Pancreas (tissue), 10 donors: ENCODE results near the gene PIGP. TPM values are rescaled to one million over a fixed set of nuclear protein-coding genes. Genes with fewer than 3 reads are reported as not detected.
"Not testable (repeated sequence)": the region's sequence is repeated elsewhere in the genome, so short reads cannot be mapped to it uniquely, and the experiment has no call there.

Experiments used
- ATAC-seq, 4 donors: fragments of 200-7000 bp; cut with Tn5 transposase; one replicate each; pipeline versions ENCODE4 v1.8.0 to v1.9.1; 2020; ENCODE audit warnings: mild to moderate bottlenecking in 4 of 4, moderate library complexity in 4 of 4
- DNase-seq, 6 donors: peaks; one replicate each; pipeline ENCODE4 v3.0.0-alpha.2; 2020
- FAIRE-seq: peaks from 2 replicates; lab custom pipeline; 2012; peaks lifted over from hg19 to GRCh38; lab: Jason Lieb, UNC
- H3K27ac ChIP-seq, 4 donors: fragments of 200-600 bp; sonication (generic); 1 replicate in 3 of 4; 2 replicates in 1 of 4; pipeline versions ENCODE4 v1.5.0 to v1.8.0; 2020
- H3K27me3 ChIP-seq, 4 donors: fragments of 200-600 bp; one replicate each; pipeline ENCODE4 v1.8.0; 2021
- H3K36me3 ChIP-seq, 3 donors: fragments of 200-600 bp; sonication (generic) in 1 of 3; one replicate each; pipeline versions ENCODE4 v1.5.0 to v1.8.0; 2020 to 2021
- H3K4me1 ChIP-seq, 3 donors: fragments of 200-600 bp; one replicate each; pipeline ENCODE4 v1.8.0; 2021
- H3K4me3 ChIP-seq, 4 donors: fragments of 200-600 bp; sonication (generic) in 2 of 4; one replicate each; pipeline versions ENCODE4 v1.5.0 to v1.8.0; 2020 to 2021
- H3K9me3 ChIP-seq, 4 donors: fragments of 200-600 bp; one replicate each; pipeline ENCODE4 v1.8.0; 2021
- CTCF ChIP-seq, 4 donors: fragments of 200-600 bp; sonication (generic) in 3 of 4; IDR thresholded peaks; one replicate each; pipeline versions ENCODE4 v1.5.0 to v1.8.0; 2021; ENCODE audit warnings: antibody characterized with exemption in 4 of 4
- WGBS, 2 donors: extraction: QIAGEN DNeasy Blood & Tissue Kit; methylation state at CpG; one replicate each; pipeline ENCODE4 v1.1.7; 2013; 5-methylcytosine and 5-hydroxymethylcytosine counted together
- intact Hi-C, 3 donors: fragments of 100-400 bp; cut with DNase I; formaldehyde crosslinking; loops; one replicate each; pipeline versions ENCODE4 v1.11.1 to v1.14.2; 2022
- polyA plus RNA-seq, 2 donors: library from polyadenylated mRNA; stranded (reverse); fragments of 200-250 nt; gene quantifications; one replicate each; pipeline ENCODE4 v1.2.3, GENCODE V29; 2013
- total RNA-seq, 6 donors: library from RNA; stranded (reverse); fragmentation: NEBNext Ultra II Directional in 4 of 6; extraction: Animal tissue kit (Norgen Biotek cat#: 25700) in 4 of 6; gene quantifications; one replicate each; pipeline versions ENCODE4 v1.2.1 to v1.2.4, GENCODE V29; 2021 to 2023
- donor health status: healthy with polysubstance abuse.
- donor health status: DM: no; HTN: no; CAD: no; lungs with moderate emphysema.
- donor health status: DM: no; HTN: no; CAD: no.
- donor health status: control.
- donor health status: control.
- donor health status: Bipolar disorder and iron deficiency.
- donor health status: DM: yes; HTN: yes; CAD: no.
- donor health status: DM: no; HTN: no; CAD: no.
- donor health status: DM: no; HTN: no; CAD: no.
- donor health status: DM: yes; HTN: yes; CAD: no.

The PIGP gene
- total and polyA plus RNA-seq, 8 donors, result 14.8 to 29.3 (median 17.2) TPM

GRCh38 chr21:37036177-37036576, 36.7 kb downstream of the PIGP start:
- Histone ChIP-seq H3K9me3 (no peaks in the 10 kb centered on the region), H3K27me3 (no peaks in the 10 kb centered on the region), H3K27ac (no peak overlapping the region), H3K4me1 (no peaks in the 10 kb centered on the region), H3K4me3 (no peak overlapping the region), H3K36me3 (no peaks in the 10 kb centered on the region)
- no peak for FAIRE-seq
- no peak for DNase-seq
- intact Hi-C loops, result no loop called here
- no peak for TF ChIP-seq CTCF (IDR thresholded peaks at IDR 0.05)
- no peak for ATAC-seq
- 88 to 91% methylated on average over 4 of the region's 4 CpGs for WGBS, 2 donors

- ATAC-seq, intact Hi-C loops, DNase-seq, H3K27me3 ChIP-seq, H3K9me3 ChIP-seq, H3K36me3 ChIP-seq, H3K27ac ChIP-seq, H3K4me1 ChIP-seq, FAIRE-seq, H3K4me3 ChIP-seq: not testable (repeated sequence)
- 71 to 81% methylated on average over 4 of the region's 4 CpGs for WGBS, 2 donors
Measured at GRCh38 chr21:37034394-37034793, 38.5 kb downstream of the PIGP start.

GRCh38 chr21:37032877-37033471, 39.9 kb downstream of the PIGP start:
- intact Hi-C loops, result no loop called here
- ATAC-seq (no peak), FAIRE-seq (peak; percentile 68), DNase-seq (no peak)
- WGBS, 2 donors, result 71 to 87% methylated on average over 4 of the region's 4 CpGs
- H3K4me3 ChIP-seq, result no peak overlapping the region
- no peak overlapping the region for H3K27ac ChIP-seq
- no peaks in the 10 kb centered on the region for H3K9me3 ChIP-seq
- H3K27me3 ChIP-seq, result no peaks in the 10 kb centered on the region
- no peaks in the 10 kb centered on the region for H3K36me3 ChIP-seq
- TF ChIP-seq CTCF (IDR thresholded peaks at IDR 0.05), result no peak
- H3K4me1 ChIP-seq, result no peaks in the 10 kb centered on the region

- no peaks in the 10 kb centered on the region for H3K9me3 ChIP-seq
- H3K4me1 ChIP-seq, result no peaks in the 10 kb centered on the region
- WGBS, 2 donors, result 57 to 77% methylated on average over 5 of the region's 5 CpGs
- intact Hi-C loops, result no loop called here
- no peak for TF ChIP-seq CTCF (IDR thresholded peaks at IDR 0.05)
- ATAC-seq, result no peak
- DNase-seq, result no peak
- FAIRE-seq, result no peak
- no peak overlapping the region for H3K4me3 ChIP-seq
- no peaks in the 10 kb centered on the region for H3K27me3 ChIP-seq
- no peak overlapping the region for H3K27ac ChIP-seq
- H3K36me3 ChIP-seq, result no peaks in the 10 kb centered on the region
Measured at GRCh38 chr21:37032293-37032692, 40.6 kb downstream of the PIGP start.

GRCh38 chr21:37030864-37031263, 42.0 kb downstream of the PIGP start:
- TF ChIP-seq CTCF (IDR thresholded peaks at IDR 0.05), result no peak
- Histone ChIP-seq H3K4me1 (no peaks in the 10 kb centered on the region), H3K27ac (no peak overlapping the region), H3K27me3 (no peaks in the 10 kb centered on the region), H3K36me3 (no peaks in the 10 kb centered on the region), H3K4me3 (no peak overlapping the region), H3K9me3 (no peaks in the 10 kb centered on the region)
- no peak for ATAC-seq
- intact Hi-C loops, result no loop called here
- no peak for DNase-seq
- 93 to 95% methylated on average over 4 of the region's 4 CpGs for WGBS, 2 donors
- no peak for FAIRE-seq
